Mononuclear cell (primary cell): ENCODE results near the gene GLS. TPM values are rescaled to one million over a fixed set of nuclear protein-coding genes. Genes with fewer than 3 reads are reported as not detected.
"Not testable (repeated sequence)": the region's sequence is repeated elsewhere in the genome, so short reads cannot be mapped to it uniquely, and the experiment has no call there.

Experiments
- H3K27me3 ChIP-seq: 2 replicates; pipeline ENCODE4 v1.6.0; 2011; ENCODE audit warnings: low read length, control low read depth; ENCODE audit not compliant: insufficient read depth
- H3K4me1 ChIP-seq: 2 replicates; pipeline ENCODE4 v1.5.1; 2011; ENCODE audit warnings: mild to moderate bottlenecking, low read length, control low read depth; ENCODE audit not compliant: insufficient read depth
- H3K4me3 ChIP-seq: 2 replicates; pipeline ENCODE4 v1.5.1; 2011; ENCODE audit warnings: mild to moderate bottlenecking, low read length, moderate library complexity
- H3K9me3 ChIP-seq: 2 replicates; pipeline ENCODE4 v1.5.1; 2011; ENCODE audit warnings: low read depth, mild to moderate bottlenecking, control low read depth, low read length
- total RNA-seq: library from RNA; depleted of rRNA; stranded (reverse); fragments of >200 nt; gene quantifications from one replicate; pipeline ENCODE4 v1.2.3, GENCODE V29; 2012

The GLS gene
- total RNA-seq, 1 donor, result 256 TPM

GRCh38 chr2:190847504-190848081 lies 33.0 kb upstream of the GLS start:
- Histone ChIP-seq H3K9me3 (no peaks in the 10 kb centered on the region), H3K4me1 (no peaks in the 10 kb centered on the region), H3K4me3 (no peak overlapping the region), H3K27me3 (no peaks in the 10 kb centered on the region)

- H3K4me1 ChIP-seq, result no peaks in the 10 kb centered on the region
- H3K4me3 ChIP-seq, result no peak overlapping the region
- no peaks in the 10 kb centered on the region for H3K9me3 ChIP-seq
- H3K27me3 ChIP-seq, result no peaks in the 10 kb centered on the region
Observed at GRCh38 chr2:190849774-190850173, 30.8 kb upstream of the GLS start.

GRCh38 chr2:190853022-190853421 lies 27.6 kb upstream of the GLS start:
- H3K4me3 ChIP-seq, H3K27me3 ChIP-seq, H3K9me3 ChIP-seq, H3K4me1 ChIP-seq: not testable (repeated sequence)

GRCh38 chr2:190853531-190854383 lies 26.9 kb upstream of the GLS start:
- Histone ChIP-seq H3K4me3 (no peak overlapping the region), H3K4me1 (no peaks in the 10 kb centered on the region), H3K9me3 (no peaks in the 10 kb centered on the region), H3K27me3 (no peaks in the 10 kb centered on the region)

GRCh38 chr2:190854726-190855125 lies 25.9 kb upstream of the GLS start:
- Histone ChIP-seq H3K27me3 (no peaks in the 10 kb centered on the region), H3K9me3 (no peaks in the 10 kb centered on the region), H3K4me3 (no peak overlapping the region), H3K4me1 (no peaks in the 10 kb centered on the region)

GRCh38 chr2:190855245-190855644 lies 25.4 kb upstream of the GLS start:
- H3K4me3 ChIP-seq, result no peak overlapping the region
- H3K27me3 ChIP-seq, result no peaks in the 10 kb centered on the region
- no peaks in the 10 kb centered on the region for H3K4me1 ChIP-seq
- no peaks in the 10 kb centered on the region for H3K9me3 ChIP-seq

- Histone ChIP-seq H3K27me3 (no peaks in the 10 kb centered on the region), H3K4me1 (no peaks in the 10 kb centered on the region), H3K9me3 (no peaks in the 10 kb centered on the region), H3K4me3 (no peak overlapping the region)
Observed at GRCh38 chr2:190856985-190857384, 23.6 kb upstream of the GLS start.

- Histone ChIP-seq H3K27me3 (no peaks in the 10 kb centered on the region), H3K4me1 (no peaks in the 10 kb centered on the region), H3K9me3 (no peaks in the 10 kb centered on the region), H3K4me3 (no peak overlapping the region)
Observed at GRCh38 chr2:190858817-190859216, 21.8 kb upstream of the GLS start.

- Histone ChIP-seq H3K4me1 (no peaks in the 10 kb centered on the region), H3K4me3 (no peak overlapping the region), H3K27me3 (no peaks in the 10 kb centered on the region), H3K9me3 (no peaks in the 10 kb centered on the region)
Observed at GRCh38 chr2:190859347-190860297, 21.0 kb upstream of the GLS start.

- H3K9me3 ChIP-seq, result no peaks in the 10 kb centered on the region
- no peaks in the 10 kb centered on the region for H3K4me1 ChIP-seq
- no peaks in the 10 kb centered on the region for H3K27me3 ChIP-seq
- H3K4me3 ChIP-seq, result no peak overlapping the region
Observed at GRCh38 chr2:190860985-190861680, 19.5 kb upstream of the GLS start.

- H3K4me3 ChIP-seq, H3K27me3 ChIP-seq, H3K9me3 ChIP-seq, H3K4me1 ChIP-seq: not testable (repeated sequence)
Observed at GRCh38 chr2:190862128-190862527, 18.5 kb upstream of the GLS start.

- Histone ChIP-seq H3K9me3 (no peaks in the 10 kb centered on the region), H3K4me1 (no peaks in the 10 kb centered on the region), H3K27me3 (no peaks in the 10 kb centered on the region), H3K4me3 (no peak overlapping the region)
Observed at GRCh38 chr2:190862571-190862991, 18.0 kb upstream of the GLS start.

- Histone ChIP-seq H3K4me3 (no peak overlapping the region), H3K4me1 (no peaks in the 10 kb centered on the region), H3K9me3 (no peaks in the 10 kb centered on the region), H3K27me3 (no peaks in the 10 kb centered on the region)
Observed at GRCh38 chr2:190863946-190864345, 16.7 kb upstream of the GLS start.

- no peaks in the 10 kb centered on the region for H3K9me3 ChIP-seq
- no peak overlapping the region for H3K4me3 ChIP-seq
- no peaks in the 10 kb centered on the region for H3K4me1 ChIP-seq
- no peaks in the 10 kb centered on the region for H3K27me3 ChIP-seq
Observed at GRCh38 chr2:190864375-190864774, 16.2 kb upstream of the GLS start.

- H3K4me1 ChIP-seq, result no peaks in the 10 kb centered on the region
- H3K27me3 ChIP-seq, result no peaks in the 10 kb centered on the region
- no peaks in the 10 kb centered on the region for H3K9me3 ChIP-seq
- no peak overlapping the region for H3K4me3 ChIP-seq
Observed at GRCh38 chr2:190867212-190867611, 13.4 kb upstream of the GLS start.
